ENCODE data around the gene PSMB7. TPM values are rescaled to one million over a fixed set of nuclear protein-coding genes. Genes with fewer than 3 reads are reported as not detected.

PSMB7 gene
- 100 to 1,000 TPM; 150 to 158 TPM for total RNA-seq

- TF ChIP-seq POLR2AphosphoS5 (IDR thresholded peaks at IDR 0.05) (peak; percentile 99), CTCF (IDR thresholded peaks at IDR 0.05) (peak in 3 of 4 experiments; percentile 76 to 84 (median 78)), POLR2A (IDR thresholded peaks at IDR 0.05) (no peak)
- H3K4me1 ChIP-seq (replicated peaks), result peaks cover 3% of the 10 kb centered on the region
- peak within 1 kb of the TSS in 1 of 2 donors; percentile 35 for H3K27ac ChIP-seq
- intact Hi-C loops (cut with DNase I), result loop anchor here (10.0 kb wide), 1 partner anchor 530 kb away; the partner anchor contains the start of gene GOLGA1
- WGBS, result 7% methylated on average over 41 of the region's 41 CpGs
- peak within 1 kb of the TSS; percentile 60 to 82 for H3K4me3 ChIP-seq
- no peaks in the 10 kb centered on the region for H3K27me3 ChIP-seq (replicated peaks; ENCODE audit: insufficient read depth)
- DNase-seq (ENCODE audit: low spot score), result peak; percentile 93
- no peaks in the 10 kb centered on the region for H3K36me3 ChIP-seq
- H3K9me3 ChIP-seq, result no peaks in the 10 kb centered on the region
Observed at GRCh38 chr9:124415102-124415851, at the start of gene PSMB7. PSMB7 (minus strand) TSS chr9:124415442; CDS start chr9:124415425, 17 bp downstream.

GRCh38 chr9:124462739-124463138 is 47.5 kb upstream of the PSMB7 start:
- no peak overlapping the region for H3K27ac ChIP-seq
- H3K9me3 ChIP-seq, result no peaks in the 10 kb centered on the region
- TF ChIP-seq POLR2AphosphoS5 (IDR thresholded peaks at IDR 0.05) (no peak), POLR2A (IDR thresholded peaks at IDR 0.05) (no peak), CTCF (IDR thresholded peaks at IDR 0.05) (no peak)
- H3K27me3 ChIP-seq (replicated peaks; ENCODE audit: insufficient read depth), result no peaks in the 10 kb centered on the region
- DNase-seq (ENCODE audit: low spot score), result no peak
- H3K4me1 ChIP-seq (replicated peaks), result no peaks in the 10 kb centered on the region
- no peaks in the 10 kb centered on the region for H3K36me3 ChIP-seq
- WGBS, result 90% methylated on average over 1 of the region's 1 CpG
- no peak overlapping the region for H3K4me3 ChIP-seq
- intact Hi-C loops (cut with DNase I), result no loop called here

GRCh38 chr9:124458441-124458840 is 43.2 kb upstream of the PSMB7 start:
- 87% methylated on average over 9 of the region's 9 CpGs for WGBS
- intact Hi-C loops (cut with DNase I), result no loop called here
- no peak overlapping the region for H3K27ac ChIP-seq
- H3K36me3 ChIP-seq, result no peaks in the 10 kb centered on the region
- no peak for DNase-seq (ENCODE audit: low spot score)
- H3K9me3 ChIP-seq, result no peaks in the 10 kb centered on the region
- peaks cover 2% of the 10 kb centered on the region for H3K27me3 ChIP-seq (replicated peaks; ENCODE audit: insufficient read depth)
- no peaks in the 10 kb centered on the region for H3K4me1 ChIP-seq (replicated peaks)
- no peak for TF ChIP-seq CTCF (IDR thresholded peaks at IDR 0.05)
- TF ChIP-seq POLR2AphosphoS5 (IDR thresholded peaks at IDR 0.05), result no peak
- TF ChIP-seq POLR2A (IDR thresholded peaks at IDR 0.05), result no peak
- H3K4me3 ChIP-seq, result no peak overlapping the region

- H3K4me3 ChIP-seq, result no peak overlapping the region
- intact Hi-C loops (cut with DNase I), result no loop called here
- no peaks in the 10 kb centered on the region for H3K36me3 ChIP-seq
- peaks cover 5% of the 10 kb centered on the region for H3K27me3 ChIP-seq (replicated peaks; ENCODE audit: insufficient read depth)
- no peak overlapping the region for H3K27ac ChIP-seq
- H3K4me1 ChIP-seq (replicated peaks), result no peaks in the 10 kb centered on the region
- H3K9me3 ChIP-seq, result no peaks in the 10 kb centered on the region
- 77% methylated on average over 8 of the region's 8 CpGs for WGBS
- no peak for DNase-seq (ENCODE audit: low spot score)
- TF ChIP-seq POLR2AphosphoS5 (IDR thresholded peaks at IDR 0.05) (no peak), CTCF (IDR thresholded peaks at IDR 0.05) (no peak), POLR2A (IDR thresholded peaks at IDR 0.05) (no peak)
Observed at GRCh38 chr9:124457887-124458431, 42.7 kb upstream of the PSMB7 start.
